GM12875 (cell line): Measurements from ENCODE around the gene SLC28A1.

Experiments
- H3K4me3 ChIP-seq: one replicate; pipeline ENCODE4 v1.5.1; 2011; ENCODE audit warnings: low read depth, low read length, control low read depth
- CTCF ChIP-seq: IDR thresholded peaks from 2 replicates; pipeline ENCODE4 v1.5.1; 2011; ENCODE audit warnings: low read depth, mild to moderate bottlenecking, control low read depth, inconsistent platforms, low read length, moderate library complexity, borderline replicate concordance; ENCODE audit not compliant: insufficient read depth

Gene SLC28A1

GRCh38 chr15:84992157-84992944, 107.9 kb downstream of the SLC28A1 start:
- TF ChIP-seq CTCF = no peak
- no peak overlapping the region for H3K4me3 ChIP-seq
